Tongue (tissue), 2 donors: ENCODE results near the gene EGF. TPM values are rescaled to one million over a fixed set of nuclear protein-coding genes. Genes with fewer than 3 reads are reported as not detected.

Source experiments
- DNase-seq: peaks from one replicate; pipeline ENCODE4 v3.0.0-alpha.2; 2015
- total RNA-seq: library from RNA; depleted of rRNA; stranded (reverse); fragments of >200 nt; gene quantifications from one replicate; pipeline ENCODE4 v1.2.3, GENCODE V29; 2014

The EGF gene
- total RNA-seq, 1 donor from 2014 or later: 16.9 TPM

GRCh38 chr4:109966891-109967481 lies 54.3 kb downstream of the EGF start:
- no peak for DNase-seq

- no peak for DNase-seq
Measured at GRCh38 chr4:109967798-109968520, 55.3 kb downstream of the EGF start.

GRCh38 chr4:109969087-109969486 lies 56.4 kb downstream of the EGF start:
- no peak for DNase-seq

GRCh38 chr4:109969919-109970318 lies 57.2 kb downstream of the EGF start:
- DNase-seq: no peak

- peak; percentile 18 for DNase-seq
Measured at GRCh38 chr4:109972786-109973528, 60.3 kb downstream of the EGF start.

GRCh38 chr4:109973529-109973905 lies 60.8 kb downstream of the EGF start:
- no peak for DNase-seq

GRCh38 chr4:109976189-109976588 lies 63.5 kb downstream of the EGF start:
- no peak for DNase-seq

- DNase-seq: peak; percentile 50
Measured at GRCh38 chr4:109977854-109978501, 65.3 kb downstream of the EGF start.

- no peak for DNase-seq
Measured at GRCh38 chr4:109978704-109979454, 66.2 kb downstream of the EGF start.

- no peak for DNase-seq
Measured at GRCh38 chr4:109979920-109980717, 67.4 kb downstream of the EGF start.

GRCh38 chr4:109981936-109982335 lies 69.3 kb downstream of the EGF start:
- DNase-seq: no peak

- no peak for DNase-seq
Measured at GRCh38 chr4:109982521-109982920, 69.8 kb downstream of the EGF start.

GRCh38 chr4:109985993-109986974 lies 73.6 kb downstream of the EGF start:
- DNase-seq: peak; percentile 33

GRCh38 chr4:109989044-109989443 lies 76.4 kb downstream of the EGF start:
- DNase-seq: peak; percentile 67

- no peak for DNase-seq
Measured at GRCh38 chr4:109989618-109990017, 76.9 kb downstream of the EGF start.

- no peak for DNase-seq
Measured at GRCh38 chr4:109990261-109991257, 77.9 kb downstream of the EGF start.

GRCh38 chr4:109993116-109993515 lies 80.4 kb downstream of the EGF start:
- no peak for DNase-seq

GRCh38 chr4:109994415-109994827 lies 81.7 kb downstream of the EGF start:
- DNase-seq: no peak

- DNase-seq: no peak
Measured at GRCh38 chr4:109996526-109996925, 83.8 kb downstream of the EGF start.
